PC-3 (cell line): ENCODE data around the gene SNX8. TPM values are rescaled to one million over a fixed set of nuclear protein-coding genes. Genes with fewer than 3 reads are reported as not detected.

Source experiments
- ATAC-seq: fragments of 200-7000 bp; cut with Tn5 transposase; 2 replicates; pipeline ENCODE4 v1.9.1; 2020; ENCODE audit warnings: mild to moderate bottlenecking, moderate library complexity
- BruUV-seq: library from RNA; stranded (reverse); fragments of 400-500 nt; replicated peaks from 2 replicates; lab custom pipeline; 2021; lab: Mats Ljungman, UMichigan
- CTCF ChIA-PET: fragments of 300-600 bp; sonication (Branson Sonifier 250); formaldehyde crosslinking; loops from one replicate; lab custom pipeline; 2022; ENCODE audit warnings: antibody characterized with exemption; lab: Charles Lee
- POLR2A ChIA-PET: fragments of 300-600 bp; sonication (Branson Sonifier 250); formaldehyde crosslinking; loops from one replicate; lab custom pipeline; 2022; ENCODE audit warnings: antibody characterized with exemption; ENCODE audit not compliant: unreplicated experiment; lab: Charles Lee
- DNase-seq: peaks from one replicate; pipeline ENCODE4 v3.0.0-alpha.2; 2015
- H2AFZ ChIP-seq: fragments of 300-600 bp; sonication (generic); 2 replicates; pipeline ENCODE4 v1.6.0; 2016; ENCODE audit warnings: antibody characterized with exemption, low read length
- H3F3A ChIP-seq: fragments of 300-600 bp; sonication (generic); one replicate; pipeline ENCODE4 v1.6.0; 2017; ENCODE audit warnings: antibody characterized with exemption, low read length, control low read depth, mild to moderate bottlenecking; ENCODE audit not compliant: unreplicated experiment
- H3K27ac ChIP-seq: fragments of 300-600 bp; sonication (generic); 2 replicates; pipeline ENCODE4 v1.5.1; 2016; ENCODE audit warnings: mild to moderate bottlenecking, low read length
- H3K27me3 ChIP-seq: fragments of 300-600 bp; sonication (generic); 2 replicates; pipeline ENCODE4 v1.6.1; 2016; ENCODE audit warnings: low read length, mixed read lengths
- H3K36me3 ChIP-seq: fragments of 300-600 bp; sonication (generic); 2 replicates; pipeline ENCODE4 v1.6.1; 2016; ENCODE audit warnings: low read depth, mixed run types, low read length, mixed read lengths
- H3K4me1 ChIP-seq: fragments of 300-600 bp; sonication (generic); 2 replicates; pipeline ENCODE4 v1.5.1; 2016; ENCODE audit warnings: low read length; ENCODE audit not compliant: insufficient read depth
- H3K4me2 ChIP-seq: fragments of 300-600 bp; sonication (generic); 2 replicates; pipeline ENCODE4 v1.6.0; 2016; ENCODE audit warnings: low read length
- H3K4me3 ChIP-seq: fragments of 300-600 bp; sonication (generic); 2 replicates; pipeline ENCODE4 v1.5.1; 2016; ENCODE audit warnings: mild to moderate bottlenecking, low read length, mixed read lengths
- H3K79me2 ChIP-seq: fragments of 300-600 bp; sonication (generic); 2 replicates; pipeline ENCODE4 v1.6.1; 2017; ENCODE audit warnings: low read length, mixed read lengths
- H3K9ac ChIP-seq: fragments of 300-600 bp; sonication (generic); 2 replicates; pipeline ENCODE4 v1.6.0; 2016; ENCODE audit warnings: mild to moderate bottlenecking, low read length
- H3K9me2 ChIP-seq: fragments of 300-600 bp; sonication (generic); replicated peaks from 2 replicates; pipeline ENCODE4 v1.6.1; 2016; ENCODE audit warnings: mixed run types, low read length, mixed read lengths
- H3K9me3 ChIP-seq: fragments of 300-600 bp; sonication (generic); 2 replicates; pipeline ENCODE4 v1.6.1; 2016; ENCODE audit warnings: low read length, mixed read lengths
- H4K20me1 ChIP-seq: fragments of 300-600 bp; sonication (generic); 2 replicates; pipeline ENCODE4 v1.6.1; 2016; ENCODE audit warnings: low read length, mixed read lengths
- EZH2 ChIP-seq: fragments of 300-600 bp; sonication (generic); IDR thresholded peaks from one replicate; pipeline ENCODE4 v1.6.1; 2017; ENCODE audit warnings: antibody characterized with exemption, mild to moderate bottlenecking, low read length; ENCODE audit not compliant: unreplicated experiment
- EZH2phosphoT487 ChIP-seq: fragments of 300-600 bp; sonication (generic); IDR thresholded peaks from 2 replicates; pipeline ENCODE4 v1.6.1; 2018; ENCODE audit warnings: mild to moderate bottlenecking, antibody characterized with exemption, low read length, borderline replicate concordance
- intact Hi-C: fragments of 100-400 bp; cut with micrococcal nuclease; formaldehyde crosslinking; loops from 2 replicates; pipeline ENCODE4 v1.9.0; 2023
- total RNA-seq: library from RNA; depleted of rRNA; stranded (reverse); fragments of >200 nt; gene quantifications from 2 replicates; pipeline ENCODE4 v1.2.3, GENCODE V29; 2014
- TF ChIP-seq, protein P1 (sequence below): fragments of 300-600 bp; sonication (generic); conservative IDR thresholded peaks from 2 replicates; pipeline ENCODE4 v1.5.1; 2017; ENCODE audit warnings: antibody characterized with exemption, low read depth, mild to moderate bottlenecking, low read length

SNX8 gene
- total RNA-seq, 1 experiment from 2014 or later = 12.3 TPM

DNA sequence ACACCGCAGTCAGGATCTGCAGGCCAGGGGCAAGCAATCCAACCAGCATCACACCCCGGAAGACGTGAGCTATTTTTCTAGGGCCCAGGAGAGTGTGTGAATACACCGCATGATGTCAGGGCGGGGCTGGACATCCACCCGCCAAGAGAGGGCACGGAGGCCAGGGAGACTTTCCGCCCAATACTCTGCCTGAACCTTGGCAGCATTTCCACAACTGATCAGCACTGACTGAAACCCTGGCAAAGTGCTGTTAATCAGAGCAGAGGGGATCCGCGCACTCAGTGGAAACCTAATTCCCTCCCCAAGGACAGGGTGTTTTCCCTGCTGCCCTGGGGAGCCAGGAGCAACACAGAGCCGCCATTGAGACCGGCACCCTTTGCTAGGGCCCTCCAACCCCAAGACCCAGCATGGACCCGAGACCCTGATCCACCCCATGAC, 89.7 kb downstream of the SNX8 start:
- CTCF ChIA-PET = interaction anchor here (0.7 kb wide), 1 partner anchor 124 kb away, joined by 3 read pairs; no protein-coding TSS in a partner anchor

DNA sequence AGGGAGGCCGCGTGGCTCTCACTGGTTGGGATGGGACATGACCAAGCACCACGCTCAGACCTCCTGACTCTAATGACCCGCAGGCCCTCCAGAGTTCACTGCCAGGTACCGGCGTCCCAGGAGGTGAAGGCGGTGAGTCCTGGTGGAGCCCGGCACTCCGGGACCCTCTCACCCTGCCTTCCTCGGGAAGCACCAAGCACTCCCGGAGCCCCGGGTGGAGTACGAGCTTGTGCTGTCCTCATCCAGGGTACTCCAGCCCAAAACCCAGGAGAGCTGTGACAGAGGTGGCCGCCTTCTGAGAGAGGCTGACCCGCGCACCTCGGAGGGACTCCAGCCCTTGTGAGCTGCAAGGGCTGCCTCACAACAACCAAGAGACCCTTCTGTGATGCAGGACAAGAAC, 90.9 kb downstream of the SNX8 start:
- Histone ChIP-seq H3K9me3 (no peaks in the 10 kb centered on the region), H3F3A (no peaks in the 10 kb centered on the region), H3K4me3 (no peak overlapping the region), H3K79me2 (peaks cover 42% of the 10 kb centered on the region), H3K27ac (no peak overlapping the region), H4K20me1 (no peaks in the 10 kb centered on the region), H3K4me2 (no peak overlapping the region), H3K36me3 (peaks cover 28% of the 10 kb centered on the region), H3K27me3 (no peaks in the 10 kb centered on the region), H3K4me1 (peaks cover 27% of the 10 kb centered on the region), H3K9me2 (no peaks in the 10 kb centered on the region), H2AFZ (no peak overlapping the region), H3K9ac (no peak overlapping the region)
- ChIA-PET POLR2A (no interaction called here), CTCF (no interaction called here)
- TF ChIP-seq, protein P1, sequence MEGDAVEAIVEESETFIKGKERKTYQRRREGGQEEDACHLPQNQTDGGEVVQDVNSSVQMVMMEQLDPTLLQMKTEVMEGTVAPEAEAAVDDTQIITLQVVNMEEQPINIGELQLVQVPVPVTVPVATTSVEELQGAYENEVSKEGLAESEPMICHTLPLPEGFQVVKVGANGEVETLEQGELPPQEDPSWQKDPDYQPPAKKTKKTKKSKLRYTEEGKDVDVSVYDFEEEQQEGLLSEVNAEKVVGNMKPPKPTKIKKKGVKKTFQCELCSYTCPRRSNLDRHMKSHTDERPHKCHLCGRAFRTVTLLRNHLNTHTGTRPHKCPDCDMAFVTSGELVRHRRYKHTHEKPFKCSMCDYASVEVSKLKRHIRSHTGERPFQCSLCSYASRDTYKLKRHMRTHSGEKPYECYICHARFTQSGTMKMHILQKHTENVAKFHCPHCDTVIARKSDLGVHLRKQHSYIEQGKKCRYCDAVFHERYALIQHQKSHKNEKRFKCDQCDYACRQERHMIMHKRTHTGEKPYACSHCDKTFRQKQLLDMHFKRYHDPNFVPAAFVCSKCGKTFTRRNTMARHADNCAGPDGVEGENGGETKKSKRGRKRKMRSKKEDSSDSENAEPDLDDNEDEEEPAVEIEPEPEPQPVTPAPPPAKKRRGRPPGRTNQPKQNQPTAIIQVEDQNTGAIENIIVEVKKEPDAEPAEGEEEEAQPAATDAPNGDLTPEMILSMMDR = no peak
- no peak for TF ChIP-seq EZH2
- TF ChIP-seq EZH2phosphoT487 = no peak
- intact Hi-C loops = no loop called here
- DNase-seq (no peak), ATAC-seq (no peak)
- BruUV-seq = no TSS peak

More for the DNA sequence above, 89.7 kb downstream of the SNX8 start:
- Histone ChIP-seq H3F3A (no peaks in the 10 kb centered on the region), H3K4me3 (peak overlapping the region; percentile 41; the same call in 1 of the 2 replicates), H3K4me1 (peaks cover 27% of the 10 kb centered on the region), H3K36me3 (peaks cover 32% of the 10 kb centered on the region), H4K20me1 (no peaks in the 10 kb centered on the region), H3K27ac (peak overlapping the region; percentile 93), H3K9ac (peak overlapping the region; percentile 25; the same call in 1 of the 2 replicates), H3K9me2 (no peaks in the 10 kb centered on the region), H2AFZ (no peak overlapping the region), H3K9me3 (no peaks in the 10 kb centered on the region), H3K79me2 (peaks cover 52% of the 10 kb centered on the region), H3K27me3 (no peaks in the 10 kb centered on the region), H3K4me2 (peak overlapping the region; percentile 74)
- DNase-seq (no peak), ATAC-seq (no peak)
- TSS peak; percentile 14 for BruUV-seq
- TF ChIP-seq EZH2 (no peak), EZH2phosphoT487 (no peak)
- TF ChIP-seq, protein P1 = no peak
- POLR2A ChIA-PET = no interaction called here
- intact Hi-C loops = no loop called here

DNA sequence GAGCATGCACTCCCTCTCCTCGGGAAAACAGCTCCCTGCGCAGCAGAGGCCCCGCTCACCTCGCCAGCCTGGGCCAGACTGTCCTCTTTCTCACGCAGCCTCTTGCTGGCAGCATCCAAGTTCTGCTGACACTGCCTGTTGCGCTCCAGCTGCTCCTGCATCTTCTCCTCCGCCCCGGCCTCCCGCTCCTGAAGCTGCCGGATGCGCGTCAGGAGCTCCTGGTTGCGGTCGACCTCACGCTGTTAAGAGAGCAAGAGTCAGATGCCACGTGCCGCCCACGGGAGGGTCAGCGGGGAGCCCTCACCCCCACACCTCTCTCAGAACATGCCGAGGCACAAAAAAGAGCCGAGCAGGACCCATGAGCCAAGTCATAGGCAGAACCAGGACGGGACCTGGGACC, 91.7 kb downstream of the SNX8 start:
- POLR2A ChIA-PET = no interaction called here
- Histone ChIP-seq H3K79me2 (peaks cover 34% of the 10 kb centered on the region), H3K36me3 (peaks cover 30% of the 10 kb centered on the region), H3K4me1 (peaks cover 27% of the 10 kb centered on the region), H3K9me2 (no peaks in the 10 kb centered on the region), H3K9ac (no peak overlapping the region), H3K27me3 (no peaks in the 10 kb centered on the region), H3K9me3 (no peaks in the 10 kb centered on the region), H3K4me3 (no peak overlapping the region), H3K27ac (no peak overlapping the region), H4K20me1 (no peaks in the 10 kb centered on the region), H3K4me2 (no peak overlapping the region), H3F3A (no peaks in the 10 kb centered on the region), H2AFZ (no peak overlapping the region)
- no peak for ATAC-seq
- BruUV-seq = no TSS peak
- DNase-seq = no peak
- CTCF ChIA-PET = no interaction called here
- intact Hi-C loops = no loop called here
- TF ChIP-seq EZH2 (no peak), EZH2phosphoT487 (no peak)
- TF ChIP-seq, protein P1 = no peak
